ENCODE results near the gene ANAPC4. TPM values are rescaled to one million over a fixed set of nuclear protein-coding genes. Genes with fewer than 3 reads are reported as not detected.
A peak's percentile ranks its signal among the peaks of the same experiment; 100 is the strongest.

Gene ANAPC4
- total and polyA plus RNA-seq, 2 of the 13 experiments (the other 11 are each of a cell fraction or from before 2014, with no cell fraction given) = 14.5 to 30.2 TPM

DNA sequence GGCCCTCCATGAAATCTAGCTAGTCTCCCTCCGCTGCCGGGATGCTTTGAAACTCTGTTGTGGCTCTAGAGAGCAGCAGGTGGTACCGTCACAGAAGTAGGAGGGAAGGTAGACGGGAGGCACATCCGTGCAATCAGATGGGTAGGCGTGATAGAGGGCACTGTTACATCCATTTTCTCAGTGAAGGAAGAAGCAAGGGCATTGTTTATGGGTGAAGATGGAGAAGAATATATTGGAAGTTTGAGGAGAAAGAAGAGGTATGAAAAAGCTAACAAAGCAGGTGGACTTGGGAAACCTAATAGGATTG lies 1.3 kb downstream of the ANAPC4 start (continued):
- TF ChIP-seq, protein P1, sequence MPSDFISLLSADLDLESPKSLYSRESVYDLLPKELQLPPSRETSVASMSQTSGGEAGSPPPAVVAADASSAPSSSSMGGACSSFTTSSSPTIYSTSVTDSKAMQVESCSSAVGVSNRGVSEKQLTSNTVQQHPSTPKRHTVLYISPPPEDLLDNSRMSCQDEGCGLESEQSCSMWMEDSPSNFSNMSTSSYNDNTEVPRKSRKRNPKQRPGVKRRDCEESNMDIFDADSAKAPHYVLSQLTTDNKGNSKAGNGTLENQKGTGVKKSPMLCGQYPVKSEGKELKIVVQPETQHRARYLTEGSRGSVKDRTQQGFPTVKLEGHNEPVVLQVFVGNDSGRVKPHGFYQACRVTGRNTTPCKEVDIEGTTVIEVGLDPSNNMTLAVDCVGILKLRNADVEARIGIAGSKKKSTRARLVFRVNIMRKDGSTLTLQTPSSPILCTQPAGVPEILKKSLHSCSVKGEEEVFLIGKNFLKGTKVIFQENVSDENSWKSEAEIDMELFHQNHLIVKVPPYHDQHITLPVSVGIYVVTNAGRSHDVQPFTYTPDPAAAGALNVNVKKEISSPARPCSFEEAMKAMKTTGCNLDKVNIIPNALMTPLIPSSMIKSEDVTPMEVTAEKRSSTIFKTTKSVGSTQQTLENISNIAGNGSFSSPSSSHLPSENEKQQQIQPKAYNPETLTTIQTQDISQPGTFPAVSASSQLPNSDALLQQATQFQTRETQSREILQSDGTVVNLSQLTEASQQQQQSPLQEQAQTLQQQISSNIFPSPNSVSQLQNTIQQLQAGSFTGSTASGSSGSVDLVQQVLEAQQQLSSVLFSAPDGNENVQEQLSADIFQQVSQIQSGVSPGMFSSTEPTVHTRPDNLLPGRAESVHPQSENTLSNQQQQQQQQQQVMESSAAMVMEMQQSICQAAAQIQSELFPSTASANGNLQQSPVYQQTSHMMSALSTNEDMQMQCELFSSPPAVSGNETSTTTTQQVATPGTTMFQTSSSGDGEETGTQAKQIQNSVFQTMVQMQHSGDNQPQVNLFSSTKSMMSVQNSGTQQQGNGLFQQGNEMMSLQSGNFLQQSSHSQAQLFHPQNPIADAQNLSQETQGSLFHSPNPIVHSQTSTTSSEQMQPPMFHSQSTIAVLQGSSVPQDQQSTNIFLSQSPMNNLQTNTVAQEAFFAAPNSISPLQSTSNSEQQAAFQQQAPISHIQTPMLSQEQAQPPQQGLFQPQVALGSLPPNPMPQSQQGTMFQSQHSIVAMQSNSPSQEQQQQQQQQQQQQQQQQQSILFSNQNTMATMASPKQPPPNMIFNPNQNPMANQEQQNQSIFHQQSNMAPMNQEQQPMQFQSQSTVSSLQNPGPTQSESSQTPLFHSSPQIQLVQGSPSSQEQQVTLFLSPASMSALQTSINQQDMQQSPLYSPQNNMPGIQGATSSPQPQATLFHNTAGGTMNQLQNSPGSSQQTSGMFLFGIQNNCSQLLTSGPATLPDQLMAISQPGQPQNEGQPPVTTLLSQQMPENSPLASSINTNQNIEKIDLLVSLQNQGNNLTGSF (CRISPR knock-in tag; IDR thresholded peaks at IDR 0.05) = no peak
- TF ChIP-seq ZBTB37 (CRISPR knock-in tag; IDR thresholded peaks at IDR 0.05) = no peak
- 0 out of 2 replicates have a peak, but pooled peaks have one; percentile 45 for TF ChIP-seq ZBTB38 (CRISPR knock-in tag; IDR thresholded peaks at IDR 0.05)
- no peak for TF ChIP-seq SNAPC4 (CRISPR knock-in tag; IDR thresholded peaks at IDR 0.05)
- no peak for TF ChIP-seq ZFP36L2 (CRISPR knock-in tag; IDR thresholded peaks at IDR 0.05)
- TF ChIP-seq ZNF549 (CRISPR knock-in tag; IDR thresholded peaks at IDR 0.05) = no peak
- TF ChIP-seq ZNF839 (CRISPR knock-in tag; IDR thresholded peaks at IDR 0.05; ENCODE audit: borderline replicate concordance) = no peak
- no peak for TF ChIP-seq SKI (IDR thresholded peaks at IDR 0.05; ENCODE audit: partially characterized antibody)
- TF ChIP-seq THYN1 (CRISPR knock-in tag; IDR thresholded peaks at IDR 0.05; ENCODE audit: borderline replicate concordance, low read depth) = no peak
